Measurements from ENCODE around the gene CDK14. TPM values are rescaled to one million over a fixed set of nuclear protein-coding genes. Genes with fewer than 3 reads are reported as not detected.
A peak's percentile ranks its signal among the peaks of the same experiment; 100 is the strongest.

The CDK14 gene
- total RNA-seq, 1 experiment from 2014 or later = 9.3 TPM

- no peak for DNase-seq (ENCODE audit: low read depth)
These were observed 598.7 kb downstream of the CDK14 start for GRCh38 chr7:91194841-91195240.

GRCh38 chr7:91196058-91196457 lies 599.9 kb downstream of the CDK14 start:
- DNase-seq (ENCODE audit: low read depth) = no peak

- DNase-seq (ENCODE audit: low read depth) = no peak
These were observed 602.2 kb downstream of the CDK14 start for GRCh38 chr7:91198371-91198770.

- DNase-seq (ENCODE audit: low read depth) = no peak
These were observed 603.5 kb downstream of the CDK14 start for GRCh38 chr7:91199601-91200000.

- no peak for DNase-seq (ENCODE audit: low read depth)
These were observed 605.5 kb downstream of the CDK14 start for GRCh38 chr7:91201442-91202113.

GRCh38 chr7:91206361-91206960 lies 610.3 kb downstream of the CDK14 start:
- DNase-seq (ENCODE audit: low read depth) = no peak

- no peak for DNase-seq (ENCODE audit: low read depth)
These were observed 616.5 kb downstream of the CDK14 start for GRCh38 chr7:91212582-91212981.

DNA sequence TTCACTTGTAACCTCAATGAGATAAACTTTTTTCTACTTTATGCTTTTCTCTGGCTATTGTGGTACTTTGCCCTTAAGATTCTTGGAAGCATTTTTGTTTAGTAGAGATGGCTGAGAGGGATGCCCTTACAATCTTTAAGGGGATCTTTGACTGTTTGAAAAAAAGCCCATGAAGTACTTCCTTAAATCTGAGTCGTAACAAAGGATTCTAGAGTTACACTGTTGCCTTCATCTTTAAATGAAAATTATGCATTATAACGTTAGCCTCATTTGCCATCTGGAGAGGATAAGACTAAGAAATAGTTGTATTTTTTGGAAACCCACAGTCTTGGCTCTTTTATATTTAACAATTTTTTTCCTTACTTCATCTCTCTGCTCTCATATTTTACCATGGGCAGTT lies 630.3 kb downstream of the CDK14 start:
- no peak for DNase-seq (ENCODE audit: low read depth)

DNA sequence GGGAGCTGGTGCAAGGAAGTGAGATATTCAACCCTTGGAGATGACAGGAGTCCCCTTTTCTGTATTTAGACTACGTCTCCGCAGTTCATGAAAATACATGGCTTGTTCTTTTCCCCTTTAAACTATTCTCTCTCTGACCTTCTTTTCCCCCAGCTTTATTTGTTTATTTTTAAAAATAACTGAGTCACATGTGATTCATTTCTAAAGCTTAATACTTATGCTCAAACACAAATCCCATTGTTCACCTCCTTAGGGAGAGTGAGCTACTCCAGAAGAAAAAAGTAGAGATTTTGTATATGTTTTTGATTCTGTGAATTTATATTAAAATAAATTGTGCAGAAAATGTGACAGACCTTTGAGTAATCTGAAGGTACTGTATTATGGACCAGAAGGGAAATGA lies 632.2 kb downstream of the CDK14 start:
- DNase-seq (ENCODE audit: low read depth) = no peak

DNA sequence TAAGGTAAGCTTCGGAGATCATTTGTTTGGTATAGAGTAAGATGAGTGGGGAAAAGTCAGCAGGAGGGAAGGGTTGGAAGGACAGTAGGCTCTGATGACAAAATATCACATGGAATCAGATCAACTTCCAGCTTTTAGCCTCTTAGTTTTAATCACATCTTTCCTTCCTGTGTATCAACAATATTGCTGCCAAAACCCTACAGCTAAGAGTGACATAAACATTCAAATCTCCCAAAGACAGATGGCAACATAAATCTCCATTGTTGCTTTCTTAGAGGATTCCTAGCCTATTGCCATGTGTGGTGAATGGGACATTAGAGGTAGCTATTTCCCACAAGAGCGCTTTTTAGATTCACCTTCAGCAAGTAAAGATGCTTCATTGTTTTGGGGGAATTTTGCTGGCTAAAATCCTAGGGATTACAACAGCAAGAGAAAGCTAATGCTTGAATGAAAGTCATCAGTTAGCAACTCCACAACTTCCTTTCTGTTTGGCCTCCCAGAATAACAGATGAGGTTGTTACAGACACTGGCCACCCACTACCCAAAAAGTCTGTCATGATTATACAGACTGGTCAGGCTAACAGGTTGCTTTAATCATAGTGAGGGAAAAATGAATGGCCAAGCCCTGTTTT lies 632.9 kb downstream of the CDK14 start:
- peak; percentile 41 for DNase-seq (ENCODE audit: low read depth)

GRCh38 chr7:91230100-91230499 lies 634.0 kb downstream of the CDK14 start:
- DNase-seq (ENCODE audit: low read depth) = no peak

GRCh38 chr7:91230503-91230902 lies 634.4 kb downstream of the CDK14 start:
- no peak for DNase-seq (ENCODE audit: low read depth)

DNA sequence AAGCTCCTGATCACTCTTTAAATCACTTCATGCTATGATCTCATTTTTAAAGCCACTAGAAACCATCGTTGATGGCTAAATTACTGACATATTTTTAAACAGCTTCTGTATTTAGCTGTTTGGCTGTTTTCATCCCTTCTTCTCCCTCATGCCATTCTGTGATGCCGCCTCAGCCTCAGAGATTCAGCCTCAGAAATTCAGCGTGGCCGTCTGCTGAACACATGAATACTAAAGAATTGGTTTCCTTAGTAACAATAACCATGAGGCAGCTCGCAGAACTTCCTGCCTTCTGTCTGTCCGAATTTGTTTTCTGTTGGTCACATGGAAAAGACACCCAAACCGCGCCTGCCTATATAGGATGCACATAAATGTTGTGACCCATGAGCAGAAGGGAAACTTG lies 637.1 kb downstream of the CDK14 start:
- DNase-seq (ENCODE audit: low read depth) = peak; percentile 38

- DNase-seq (ENCODE audit: low read depth) = no peak
These were observed 639.2 kb downstream of the CDK14 start for GRCh38 chr7:91235211-91235832.

GRCh38 chr7:91239171-91239604 lies 643.1 kb downstream of the CDK14 start:
- DNase-seq (ENCODE audit: low read depth) = peak; percentile 98

DNA sequence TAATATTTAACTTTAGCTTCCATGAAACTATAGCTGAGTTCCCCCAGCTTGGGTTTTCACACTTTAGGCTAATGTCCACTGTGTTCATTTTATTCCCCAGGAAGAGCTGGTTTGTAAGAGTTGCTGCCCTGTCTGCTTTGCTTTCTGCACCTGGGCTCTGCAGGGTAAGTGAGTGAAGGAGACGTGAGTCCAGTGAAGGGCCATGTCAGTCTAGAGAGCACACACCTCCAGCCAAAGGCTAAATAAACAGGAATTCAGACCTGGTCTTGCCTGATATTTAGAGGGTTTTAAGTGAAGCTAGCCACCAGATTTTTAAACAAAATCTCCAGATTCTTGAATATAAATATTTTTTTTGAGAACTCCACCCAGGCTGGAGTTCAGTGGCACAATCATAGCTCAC lies 643.7 kb downstream of the CDK14 start:
- DNase-seq (ENCODE audit: low read depth) = no peak

- DNase-seq (ENCODE audit: low read depth) = peak; percentile 47
These were observed 644.3 kb downstream of the CDK14 start for GRCh38 chr7:91240376-91240941.

GRCh38 chr7:91242097-91242844 lies 646.1 kb downstream of the CDK14 start:
- DNase-seq (ENCODE audit: low read depth) = peak; percentile 65

- DNase-seq (ENCODE audit: low read depth) = peak; percentile 32
These were observed 647.6 kb downstream of the CDK14 start for GRCh38 chr7:91243591-91244301.

- DNase-seq (ENCODE audit: low read depth) = no peak
These were observed 651.4 kb downstream of the CDK14 start for GRCh38 chr7:91247500-91247899.

- peak; percentile 81 for DNase-seq (ENCODE audit: low read depth)
These were observed 652.9 kb downstream of the CDK14 start for GRCh38 chr7:91248996-91249395.
